IMR-90 (cell line): ENCODE results near the gene DCUN1D3. TPM values are rescaled to one million over a fixed set of nuclear protein-coding genes. Genes with fewer than 3 reads are reported as not detected.

Experiments
- ATAC-seq: fragments of 200-7000 bp; cut with Tn5 transposase; 2 replicates; pipeline ENCODE4 v1.9.1; 2020; ENCODE audit warnings: low read depth, mild to moderate bottlenecking, moderate library complexity
- BruUV-seq: library from RNA; stranded (reverse); fragments of 400-500 nt; replicated peaks from 2 replicates; lab custom pipeline; 2021; lab: Mats Ljungman, UMichigan
- CTCF ChIA-PET: fragments of 300-600 bp; formaldehyde crosslinking; extraction: SDS; loops from one replicate; lab custom pipeline; 2021; ENCODE audit warnings: antibody characterized with exemption; lab: Yijun Ruan, JAX
- POLR2A ChIA-PET: fragments of 300-600 bp; sonication (Branson Sonifier 250); formaldehyde crosslinking; loops from one replicate; lab custom pipeline; 2022; ENCODE audit warnings: antibody characterized with exemption; ENCODE audit not compliant: unreplicated experiment; lab: Charles Lee
- DNase-seq: peaks from one replicate; pipeline ENCODE4 v3.0.0; 2013
- H2AFZ ChIP-seq: replicated peaks from 2 replicates; pipeline ENCODE3; 2013; ENCODE audit warnings: low read length, mild to moderate bottlenecking; ENCODE audit not compliant: poor library complexity
- H2AK5ac ChIP-seq: 2 replicates; pipeline ENCODE4 v1.6.1; 2013; ENCODE audit warnings: low read depth, low read length, inconsistent platforms
- H2AK9ac ChIP-seq: replicated peaks from 2 replicates; pipeline ENCODE3; 2013; ENCODE audit warnings: mild to moderate bottlenecking, low read depth, low read length, moderate library complexity; ENCODE audit not compliant: poor library complexity
- H2BK120ac ChIP-seq: 2 replicates; pipeline ENCODE4 v1.6.1; 2013; ENCODE audit warnings: low read depth, low read length, inconsistent platforms
- H2BK15ac ChIP-seq: 3 replicates; pipeline ENCODE4 v1.6.1; 2013; ENCODE audit warnings: low read depth, low read length, inconsistent platforms
- H2BK20ac ChIP-seq: 2 replicates; pipeline ENCODE4 v1.6.1; 2013; ENCODE audit warnings: low read depth, mild to moderate bottlenecking, inconsistent platforms, low read length, moderate library complexity
- H2BK5ac ChIP-seq: 2 replicates; pipeline ENCODE4 v1.6.1; 2013; ENCODE audit warnings: mild to moderate bottlenecking, low read depth, low read length, inconsistent platforms; ENCODE audit not compliant: poor library complexity, severe bottlenecking
- H3K14ac ChIP-seq: replicated peaks from 2 replicates; pipeline ENCODE4 v1.6.1; 2013; ENCODE audit warnings: low read depth, low read length, inconsistent platforms
- H3K18ac ChIP-seq: 2 replicates; pipeline ENCODE4 v1.6.1; 2013; ENCODE audit warnings: low read depth, low read length, control low read depth
- H3K23ac ChIP-seq: 2 replicates; pipeline ENCODE4 v1.6.1; 2013; ENCODE audit warnings: low read depth, low read length, inconsistent platforms
- H3K27ac ChIP-seq: 2 replicates; pipeline ENCODE4 v1.5.1; 2013; ENCODE audit warnings: mild to moderate bottlenecking, control low read depth, low read length; ENCODE audit not compliant: insufficient read depth
- H3K27me3 ChIP-seq: 2 replicates; pipeline ENCODE4 v1.6.1; 2013; ENCODE audit warnings: low read length; ENCODE audit not compliant: control insufficient read depth, insufficient read depth
- H3K36me3 ChIP-seq: 2 replicates; pipeline ENCODE4 v1.6.1; 2013; ENCODE audit warnings: low read length, mixed read lengths; ENCODE audit not compliant: control insufficient read depth, insufficient read depth
- H3K4ac ChIP-seq: 2 replicates; pipeline ENCODE4 v1.6.1; 2013; ENCODE audit warnings: low read depth, low read length, inconsistent platforms
- H3K4me1 ChIP-seq: 2 replicates; pipeline ENCODE4 v1.6.1; 2013; ENCODE audit warnings: low read length, mixed read lengths; ENCODE audit not compliant: control insufficient read depth, insufficient read depth
- H3K4me2 ChIP-seq: 2 replicates; pipeline ENCODE4 v1.6.1; 2013; ENCODE audit warnings: low read depth, mild to moderate bottlenecking, control low read depth, low read length, moderate library complexity
- H3K4me3 ChIP-seq: 2 replicates; pipeline ENCODE4 v1.5.1; 2013; ENCODE audit warnings: low read depth, mild to moderate bottlenecking, control low read depth, low read length, moderate library complexity; ENCODE audit not compliant: insufficient read depth
- H3K56ac ChIP-seq: 2 replicates; pipeline ENCODE4 v1.6.1; 2013; ENCODE audit warnings: low read length, inconsistent platforms; ENCODE audit not compliant: insufficient read depth; ENCODE audit errors: extremely low read depth
- H3K79me1 ChIP-seq, 2 experiments: 2 replicates each; pipeline ENCODE4 v1.6.1; 2013; ENCODE audit warnings: low read length in 2 of 2, inconsistent platforms in 1 of 2, low read depth in 1 of 2
- H3K9ac ChIP-seq: 2 replicates; pipeline ENCODE4 v1.6.1; 2013; ENCODE audit warnings: low read depth, low read length, control low read depth
- H3K9me1 ChIP-seq: 2 replicates; pipeline ENCODE4 v1.6.1; 2013; ENCODE audit warnings: low read length, inconsistent platforms; ENCODE audit not compliant: insufficient read depth
- H3K9me3 ChIP-seq: 2 replicates; pipeline ENCODE4 v1.6.1; 2013; ENCODE audit warnings: low read length; ENCODE audit not compliant: control insufficient read depth, insufficient read depth
- H4K20me1 ChIP-seq: 2 replicates; pipeline ENCODE4 v1.6.1; 2013; ENCODE audit warnings: low read length, inconsistent platforms; ENCODE audit not compliant: insufficient read depth
- H4K5ac ChIP-seq: 2 replicates; pipeline ENCODE4 v1.6.1; 2013; ENCODE audit warnings: mild to moderate bottlenecking, low read depth, low read length, control low read depth
- H4K8ac ChIP-seq, 2 experiments: 2 replicates each; pipeline ENCODE4 v1.6.1; 2013; ENCODE audit warnings: low read depth in 2 of 2, low read length in 2 of 2, control low read depth in 1 of 2, inconsistent platforms in 1 of 2
- H4K91ac ChIP-seq: 2 replicates; pipeline ENCODE4 v1.6.1; 2013; ENCODE audit warnings: low read depth, low read length, inconsistent platforms; ENCODE audit not compliant: insufficient read depth
- BHLHE40 ChIP-seq: fragments of 150-350 bp; IDR thresholded peaks from 2 replicates; pipeline ENCODE4 v1.6.1; 2016; ENCODE audit warnings: mild to moderate bottlenecking, low read depth, low read length
- CEBPB ChIP-seq: IDR thresholded peaks from 2 replicates; pipeline ENCODE4 v1.6.1; 2012; ENCODE audit warnings: low read depth, low read length, improper control_type of control experiment
- CHD1 ChIP-seq: IDR thresholded peaks from 2 replicates; pipeline ENCODE4 v1.6.1; 2012; ENCODE audit warnings: low read depth, low read length, improper control_type of control experiment
- FOS ChIP-seq: fragments of 150-350 bp; IDR thresholded peaks from 2 replicates; pipeline ENCODE4 v1.6.1; 2016; ENCODE audit warnings: low read depth, low read length
- MAFK ChIP-seq: IDR thresholded peaks from 2 replicates; pipeline ENCODE4 v1.6.1; 2012; ENCODE audit warnings: low read depth, low read length, improper control_type of control experiment
- MAZ ChIP-seq: IDR thresholded peaks from 2 replicates; pipeline ENCODE4 v1.6.1; 2012; ENCODE audit warnings: low read depth, mild to moderate bottlenecking, low read length, improper control_type of control experiment, moderate library complexity, borderline replicate concordance
- MXI1 ChIP-seq: IDR thresholded peaks from 2 replicates; pipeline ENCODE4 v1.6.1; 2012; ENCODE audit warnings: low read depth, mild to moderate bottlenecking, low read length, moderate library complexity, borderline replicate concordance
- NFE2L2 ChIP-seq: fragments of 150-350 bp; IDR thresholded peaks from 2 replicates; pipeline ENCODE4 v1.6.1; 2016; ENCODE audit warnings: low read depth, mild to moderate bottlenecking, low read length
- RAD21 ChIP-seq: IDR thresholded peaks from 2 replicates; pipeline ENCODE4 v1.6.1; 2012; ENCODE audit warnings: low read length, improper control_type of control experiment
- RCOR1 ChIP-seq: IDR thresholded peaks from 2 replicates; pipeline ENCODE4 v1.6.1; 2012; ENCODE audit warnings: mild to moderate bottlenecking, low read length, improper control_type of control experiment; ENCODE audit not compliant: insufficient replicate concordance
- RFX5 ChIP-seq: IDR thresholded peaks from 2 replicates; pipeline ENCODE4 v1.8.0; 2012; ENCODE audit warnings: low read depth, mild to moderate bottlenecking, low read length, moderate library complexity
- SMC3 ChIP-seq: fragments of 150-350 bp; IDR thresholded peaks from 2 replicates; pipeline ENCODE4 v1.6.1; 2016; ENCODE audit warnings: low read depth, mild to moderate bottlenecking, antibody characterized with exemption, low read length, moderate library complexity
- WGBS, 2 experiments: methylation state at CpG; one replicate each; pipeline versions ENCODE4 v1.1.5 to v1.1.7; 2013; ENCODE audit warnings: missing lambda C conversion rate in 2 of 2; ENCODE audit not compliant: insufficient read length in 1 of 2; ENCODE audit errors: extremely low coverage in 2 of 2; 5-methylcytosine and 5-hydroxymethylcytosine counted together
- dilution Hi-C: fragments of 300-500 bp; cut with HindIII; formaldehyde crosslinking; loops from one replicate; pipeline ENCODE4 v1.14.3; 2018; ENCODE audit warnings: low sequenced_read_pairs; ENCODE audit not compliant: unreplicated experiment
- in situ Hi-C: fragments of 300-500 bp; cut with MboI; formaldehyde crosslinking; loops from 3 replicates; pipeline ENCODE4 v1.14.3; 2019; ENCODE audit warnings: low sequenced_read_pairs, inconsistent platforms, mixed read lengths
- intact Hi-C: fragments of 100-400 bp; cut with micrococcal nuclease; formaldehyde crosslinking; loops from 2 replicates; pipeline ENCODE4 v1.10.0; 2022
- polyA plus RNA-seq, 3 experiments: library from polyadenylated mRNA; depleted of rRNA; stranded (reverse); fragments of >200 nt; gene quantifications; 2 replicates each; pipeline ENCODE4 v1.2.3, GENCODE V29; 2012; ENCODE audit warnings: low replicate concordance in 1 of 3
- total RNA-seq: library from RNA; depleted of rRNA; stranded (reverse); fragments of >200 nt; gene quantifications from 2 replicates; pipeline ENCODE4 v1.2.3, GENCODE V29; 2012
- TF ChIP-seq, protein P1 (sequence below): conservative IDR thresholded peaks from 2 replicates; pipeline ENCODE4 v1.5.1; 2012; ENCODE audit warnings: mild to moderate bottlenecking, low read depth, low read length, improper control_type of control experiment
- TF ChIP-seq, protein P2 (sequence below): fragments of 150-350 bp; IDR thresholded peaks from 2 replicates; pipeline ENCODE4 v1.6.1; 2017; ENCODE audit warnings: mild to moderate bottlenecking, antibody characterized with exemption, low read length, low read depth
- TF ChIP-seq, protein P3 (sequence below): fragments of 150-350 bp; IDR thresholded peaks from 2 replicates; pipeline ENCODE4 v1.6.1; 2016; ENCODE audit warnings: low read depth, mild to moderate bottlenecking, low read length, moderate library complexity, borderline replicate concordance

The DCUN1D3 gene
- total and polyA plus RNA-seq, 2 of the 4 experiments (the other 2 are of a cell fraction), result 8.1 to 42.3 TPM

DNA sequence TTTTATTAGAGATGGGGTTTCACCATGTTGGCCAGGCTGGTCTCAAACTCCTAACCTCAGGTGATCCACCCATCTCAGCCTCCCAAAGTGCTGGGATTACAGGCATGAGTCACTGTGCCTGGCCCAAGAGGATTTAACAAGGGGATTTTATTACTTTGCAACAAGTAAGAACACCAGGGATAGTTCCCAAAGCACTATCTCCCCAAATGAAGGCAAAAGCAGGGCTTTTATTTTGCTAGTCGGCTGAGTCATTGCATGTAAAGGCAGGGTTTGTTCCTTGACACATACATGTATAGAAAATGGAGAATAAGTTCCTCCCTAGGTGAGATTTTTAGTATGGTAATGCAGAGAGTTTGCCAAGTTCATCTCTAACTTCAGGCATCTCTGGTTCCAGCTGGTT lies 69.8 kb downstream of the DCUN1D3 start:
- H3K9ac ChIP-seq, result no peak overlapping the region
- no peak overlapping the region for H3K14ac ChIP-seq
- intact Hi-C loops (no loop called here), dilution Hi-C loops (no loop called here), in situ Hi-C loops (no loop called here)
- no peak overlapping the region for H2BK15ac ChIP-seq
- no peak overlapping the region for H3K4me3 ChIP-seq
- no peak for DNase-seq
- no peaks in the 10 kb centered on the region for H4K20me1 ChIP-seq
- POLR2A ChIA-PET, result no interaction called here
- no peak overlapping the region for H3K23ac ChIP-seq
- H3K79me1 ChIP-seq, result no peaks in the 10 kb centered on the region
- H3K9me3 ChIP-seq, result no peaks in the 10 kb centered on the region
- ATAC-seq, result no peak
- H2BK20ac ChIP-seq, result no peak overlapping the region
- no peak overlapping the region for H3K4me2 ChIP-seq
- no peak overlapping the region for H3K56ac ChIP-seq
- H4K91ac ChIP-seq, result no peak overlapping the region
- H3K4me1 ChIP-seq, result no peaks in the 10 kb centered on the region
- no peak overlapping the region for H4K5ac ChIP-seq
- H3K18ac ChIP-seq, result no peak overlapping the region
- no peak overlapping the region for H3K27ac ChIP-seq
- no TSS peak for BruUV-seq
- H2AFZ ChIP-seq, result no peak overlapping the region
- no peak overlapping the region for H4K8ac ChIP-seq
- H3K9me1 ChIP-seq, result no peaks in the 10 kb centered on the region
- no peak overlapping the region for H3K4ac ChIP-seq
- WGBS, 2 experiments, result no CpG with 5 or more reads among the region's 1 CpG
- CTCF ChIA-PET, result no interaction called here
- peaks cover 4% of the 10 kb centered on the region; the same call in 1 of the 2 replicates for H3K36me3 ChIP-seq
- no peak overlapping the region for H2AK9ac ChIP-seq
- no peaks in the 10 kb centered on the region for H3K27me3 ChIP-seq
- H2AK5ac ChIP-seq, result no peak overlapping the region
- H2BK5ac ChIP-seq, result no peak overlapping the region
- TF ChIP-seq FOS (no peak), RCOR1 (no peak), MXI1 (no peak), NFE2L2 (no peak), SMC3 (no peak), MAFK (no peak), BHLHE40 (no peak), RFX5 (no peak), CHD1 (no peak), CEBPB (no peak), MAZ (no peak), RAD21 (no peak)
- TF ChIP-seq, protein P1, sequence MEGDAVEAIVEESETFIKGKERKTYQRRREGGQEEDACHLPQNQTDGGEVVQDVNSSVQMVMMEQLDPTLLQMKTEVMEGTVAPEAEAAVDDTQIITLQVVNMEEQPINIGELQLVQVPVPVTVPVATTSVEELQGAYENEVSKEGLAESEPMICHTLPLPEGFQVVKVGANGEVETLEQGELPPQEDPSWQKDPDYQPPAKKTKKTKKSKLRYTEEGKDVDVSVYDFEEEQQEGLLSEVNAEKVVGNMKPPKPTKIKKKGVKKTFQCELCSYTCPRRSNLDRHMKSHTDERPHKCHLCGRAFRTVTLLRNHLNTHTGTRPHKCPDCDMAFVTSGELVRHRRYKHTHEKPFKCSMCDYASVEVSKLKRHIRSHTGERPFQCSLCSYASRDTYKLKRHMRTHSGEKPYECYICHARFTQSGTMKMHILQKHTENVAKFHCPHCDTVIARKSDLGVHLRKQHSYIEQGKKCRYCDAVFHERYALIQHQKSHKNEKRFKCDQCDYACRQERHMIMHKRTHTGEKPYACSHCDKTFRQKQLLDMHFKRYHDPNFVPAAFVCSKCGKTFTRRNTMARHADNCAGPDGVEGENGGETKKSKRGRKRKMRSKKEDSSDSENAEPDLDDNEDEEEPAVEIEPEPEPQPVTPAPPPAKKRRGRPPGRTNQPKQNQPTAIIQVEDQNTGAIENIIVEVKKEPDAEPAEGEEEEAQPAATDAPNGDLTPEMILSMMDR, result no peak
- TF ChIP-seq, protein P2, sequence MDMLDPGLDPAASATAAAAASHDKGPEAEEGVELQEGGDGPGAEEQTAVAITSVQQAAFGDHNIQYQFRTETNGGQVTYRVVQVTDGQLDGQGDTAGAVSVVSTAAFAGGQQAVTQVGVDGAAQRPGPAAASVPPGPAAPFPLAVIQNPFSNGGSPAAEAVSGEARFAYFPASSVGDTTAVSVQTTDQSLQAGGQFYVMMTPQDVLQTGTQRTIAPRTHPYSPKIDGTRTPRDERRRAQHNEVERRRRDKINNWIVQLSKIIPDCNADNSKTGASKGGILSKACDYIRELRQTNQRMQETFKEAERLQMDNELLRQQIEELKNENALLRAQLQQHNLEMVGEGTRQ, result no peak
- TF ChIP-seq, protein P3, sequence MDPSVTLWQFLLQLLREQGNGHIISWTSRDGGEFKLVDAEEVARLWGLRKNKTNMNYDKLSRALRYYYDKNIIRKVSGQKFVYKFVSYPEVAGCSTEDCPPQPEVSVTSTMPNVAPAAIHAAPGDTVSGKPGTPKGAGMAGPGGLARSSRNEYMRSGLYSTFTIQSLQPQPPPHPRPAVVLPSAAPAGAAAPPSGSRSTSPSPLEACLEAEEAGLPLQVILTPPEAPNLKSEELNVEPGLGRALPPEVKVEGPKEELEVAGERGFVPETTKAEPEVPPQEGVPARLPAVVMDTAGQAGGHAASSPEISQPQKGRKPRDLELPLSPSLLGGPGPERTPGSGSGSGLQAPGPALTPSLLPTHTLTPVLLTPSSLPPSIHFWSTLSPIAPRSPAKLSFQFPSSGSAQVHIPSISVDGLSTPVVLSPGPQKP, result no peak
- H2BK120ac ChIP-seq, result no peak overlapping the region
